Measurements from ENCODE around the gene KNDC1. TPM values are rescaled to one million over a fixed set of nuclear protein-coding genes. Genes with fewer than 3 reads are reported as not detected.

The KNDC1 gene
- total RNA-seq, 1 donor from 2014 or later: 8.2 TPM

DNA sequence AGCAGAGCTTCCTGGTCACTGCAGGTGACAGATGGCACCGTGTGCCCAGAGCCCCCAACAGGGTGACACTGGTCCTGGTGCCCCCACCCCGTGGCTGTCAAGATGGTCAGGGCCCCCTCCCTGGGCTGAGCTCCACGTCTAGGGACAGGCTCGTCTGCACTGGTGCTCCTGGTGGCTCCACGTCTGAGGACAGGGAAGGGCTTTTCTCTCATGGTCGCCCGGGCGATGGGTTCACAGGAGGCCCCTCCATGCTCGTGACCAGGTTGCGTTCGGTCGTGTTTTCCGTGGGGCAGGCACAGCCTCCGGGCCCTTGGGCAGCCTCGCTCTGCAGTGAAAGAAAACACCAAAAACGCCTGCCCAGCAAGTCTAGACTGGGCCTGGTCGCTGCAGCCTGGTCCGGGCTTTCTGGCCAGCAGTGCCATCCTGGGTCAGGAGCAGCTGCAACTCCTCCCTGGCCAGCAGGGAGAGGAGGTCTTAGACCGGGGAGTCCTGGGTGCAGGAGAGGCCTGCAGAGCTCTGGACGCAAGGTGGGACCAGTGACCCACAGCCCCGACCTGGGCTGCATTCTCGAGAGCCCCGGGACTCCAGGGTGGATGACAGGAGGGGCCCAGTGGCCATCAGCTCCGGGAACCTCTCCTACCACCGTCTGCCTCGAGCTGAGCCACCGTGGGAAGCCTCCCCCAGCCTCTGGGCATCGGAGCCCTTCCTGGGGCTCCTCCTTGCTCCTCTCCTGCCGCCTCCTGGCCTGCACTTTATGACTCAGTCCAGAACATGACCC is 42.1 kb downstream of the KNDC1 start:
- no peak for FAIRE-seq
- no peak for DNase-seq (ENCODE audit: low spot score in 2 of 2)

DNA sequence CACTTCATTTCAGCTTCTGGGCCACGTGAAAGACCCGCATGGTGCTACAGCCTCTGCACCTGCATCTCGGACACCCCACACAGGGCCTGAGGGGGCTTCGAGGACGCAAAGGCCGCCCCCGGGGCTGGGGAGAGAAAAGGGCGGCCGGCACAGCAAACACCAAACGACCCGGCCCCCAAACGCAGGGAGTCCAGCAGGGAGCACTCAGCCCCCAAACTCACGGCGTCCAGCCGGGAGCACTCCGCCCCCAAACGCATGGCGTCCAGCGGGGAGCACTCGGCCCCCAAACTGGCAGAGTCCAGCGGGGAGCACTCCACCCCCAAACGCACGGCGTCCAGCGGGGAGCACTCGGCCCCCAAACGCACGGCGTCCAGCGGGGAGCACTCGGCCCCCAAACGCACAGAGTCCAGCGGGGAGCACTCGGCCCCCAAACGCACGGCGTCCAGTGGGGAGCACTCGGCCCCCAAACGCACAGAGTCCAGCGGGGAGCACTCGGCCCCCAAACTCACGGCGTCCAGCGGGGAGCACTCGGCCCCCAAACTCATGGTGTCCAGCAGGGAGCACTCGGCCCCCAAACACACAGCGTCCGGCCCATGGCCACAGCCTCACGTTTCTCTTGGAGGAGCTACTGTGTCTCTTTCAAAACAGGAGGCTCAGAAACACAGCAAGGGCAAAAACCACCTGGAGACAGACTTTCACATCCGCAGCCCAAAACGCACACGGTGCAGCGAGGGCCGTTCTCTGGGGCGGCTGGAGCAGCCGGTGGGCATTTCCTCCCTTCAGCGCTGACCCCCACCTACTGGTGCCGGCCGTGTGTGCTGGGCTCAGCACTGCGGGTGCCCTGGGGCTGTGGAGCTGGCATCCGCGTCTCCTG is 43.0 kb downstream of the KNDC1 start:
- DNase-seq (ENCODE audit: low spot score in 2 of 2) (no peak), FAIRE-seq (no peak)

DNA sequence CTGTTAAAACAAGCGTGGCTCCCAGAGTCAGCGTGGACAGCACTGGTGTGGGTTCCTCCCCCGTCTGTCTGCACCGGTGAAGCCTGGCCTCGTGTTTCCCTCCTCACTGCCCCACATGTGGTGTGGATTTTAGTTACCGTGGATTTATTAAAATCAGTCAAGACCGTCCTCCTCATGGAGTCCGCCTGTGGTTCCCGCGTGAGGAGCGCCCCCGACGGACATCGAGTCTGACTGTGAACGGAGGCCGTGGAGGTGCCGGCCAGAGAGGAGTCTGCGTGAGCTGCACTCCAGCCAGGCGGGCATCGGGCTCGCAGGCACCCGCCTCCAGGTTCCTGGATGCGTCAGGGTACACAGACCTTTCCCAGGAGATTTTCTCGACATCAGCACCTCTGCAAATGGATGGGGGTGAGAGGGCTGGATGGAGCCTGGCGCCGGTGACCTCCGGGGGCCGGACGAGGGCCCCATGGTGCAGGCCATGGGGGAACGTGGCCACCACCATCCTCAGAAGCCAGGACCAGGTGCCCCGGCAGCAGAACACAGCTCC is 43.7 kb downstream of the KNDC1 start:
- no peak for FAIRE-seq

DNA sequence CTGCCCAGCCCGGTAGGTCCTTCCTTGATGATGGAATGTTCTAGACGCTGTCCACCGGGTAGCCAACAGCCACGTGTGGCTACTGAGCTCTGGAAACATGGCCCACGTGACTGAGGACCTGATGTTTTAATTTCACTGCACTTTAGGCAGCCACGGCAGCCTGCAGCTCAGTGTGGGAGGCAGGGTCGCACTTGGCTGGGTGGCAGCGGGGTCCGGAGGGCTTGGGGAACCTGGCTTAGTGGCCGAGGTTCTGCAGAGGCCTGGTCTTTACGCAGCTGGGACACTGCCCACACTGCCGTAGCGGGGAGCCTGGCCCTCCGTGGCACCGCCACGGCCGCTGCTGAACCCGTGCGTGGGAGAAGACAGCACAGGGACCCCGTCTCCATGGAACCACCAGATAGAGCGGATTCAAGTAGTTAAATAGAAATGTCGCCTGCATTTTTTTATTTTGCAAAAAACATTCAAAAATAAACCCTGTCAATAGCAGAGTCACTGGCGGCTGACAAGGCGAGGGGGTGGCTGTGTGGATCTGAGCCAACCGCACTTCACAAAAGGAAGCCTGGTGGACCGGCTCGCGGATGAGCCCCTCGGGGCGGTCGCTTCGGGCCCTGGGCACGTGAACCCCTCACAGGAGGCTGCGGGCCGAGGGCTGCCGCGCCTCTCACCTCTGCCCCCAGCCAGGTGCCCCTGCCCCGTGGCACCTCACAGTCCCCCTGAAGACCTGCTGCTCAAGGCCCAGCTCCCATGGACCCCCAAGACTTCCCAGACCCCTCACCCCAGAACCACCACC is 44.4 kb downstream of the KNDC1 start:
- FAIRE-seq (no peak), DNase-seq (ENCODE audit: low spot score in 2 of 2) (no peak)

More for the DNA sequence above, 43.7 kb downstream of the KNDC1 start:
- no peak for DNase-seq (ENCODE audit: low spot score in 2 of 2)

DNA sequence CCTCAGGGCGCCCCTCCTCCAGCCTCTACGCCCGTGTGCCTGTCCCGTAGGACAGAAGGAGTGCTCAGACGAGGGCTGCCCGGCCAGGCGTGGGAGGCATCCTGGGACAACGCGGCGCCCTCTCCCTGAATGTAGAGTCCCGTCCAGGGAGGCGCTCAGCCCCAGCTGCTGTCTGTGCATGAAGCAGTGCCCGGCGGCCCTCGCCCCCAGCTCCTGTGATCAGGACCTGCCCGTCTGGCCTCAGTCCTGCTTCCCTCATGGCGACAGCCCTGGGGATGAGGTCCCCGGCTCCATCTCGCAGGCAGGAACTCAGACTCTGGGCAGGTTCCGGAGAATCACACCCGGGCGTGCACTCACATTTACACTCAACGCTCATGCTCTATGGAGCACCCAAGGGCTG is 45.1 kb downstream of the KNDC1 start:
- FAIRE-seq: no peak
- DNase-seq (ENCODE audit: low spot score in 2 of 2): no peak

DNA sequence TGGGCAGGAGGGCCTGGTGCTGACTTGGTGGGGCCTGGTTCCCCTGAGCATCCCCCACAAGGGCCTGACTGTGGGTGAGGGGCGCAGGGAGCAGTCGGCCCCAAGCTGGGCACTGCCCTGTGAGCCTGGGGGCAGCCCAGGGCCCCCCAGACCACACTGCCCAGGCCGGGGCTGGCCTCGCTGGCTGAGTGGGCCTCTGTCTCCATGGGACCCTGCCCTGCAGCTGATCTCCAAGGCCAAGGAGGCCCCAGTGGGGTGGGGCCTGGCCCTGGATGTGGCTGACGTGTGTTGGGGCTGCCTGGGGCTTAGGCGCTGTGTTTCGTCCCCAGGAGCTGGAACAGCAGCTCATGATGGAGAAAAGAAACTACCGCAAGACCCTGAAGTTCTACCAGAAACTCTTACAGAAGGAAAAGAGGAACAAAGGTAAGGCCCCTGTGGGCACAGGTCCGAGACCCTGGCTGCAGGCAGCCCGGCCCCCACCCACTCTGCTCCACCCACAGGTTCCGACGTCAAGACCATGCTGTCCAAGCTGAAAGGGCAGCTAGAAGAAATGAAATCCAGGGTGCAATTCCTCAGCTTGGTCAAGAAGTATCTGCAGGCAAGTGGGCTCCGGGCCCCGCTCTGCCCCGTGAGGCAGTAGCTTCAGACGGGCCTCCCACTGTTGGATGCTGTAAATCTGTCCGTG is 46.5 kb downstream of the KNDC1 start:
- FAIRE-seq (no peak), DNase-seq (ENCODE audit: low spot score in 2 of 2) (no peak)

DNA sequence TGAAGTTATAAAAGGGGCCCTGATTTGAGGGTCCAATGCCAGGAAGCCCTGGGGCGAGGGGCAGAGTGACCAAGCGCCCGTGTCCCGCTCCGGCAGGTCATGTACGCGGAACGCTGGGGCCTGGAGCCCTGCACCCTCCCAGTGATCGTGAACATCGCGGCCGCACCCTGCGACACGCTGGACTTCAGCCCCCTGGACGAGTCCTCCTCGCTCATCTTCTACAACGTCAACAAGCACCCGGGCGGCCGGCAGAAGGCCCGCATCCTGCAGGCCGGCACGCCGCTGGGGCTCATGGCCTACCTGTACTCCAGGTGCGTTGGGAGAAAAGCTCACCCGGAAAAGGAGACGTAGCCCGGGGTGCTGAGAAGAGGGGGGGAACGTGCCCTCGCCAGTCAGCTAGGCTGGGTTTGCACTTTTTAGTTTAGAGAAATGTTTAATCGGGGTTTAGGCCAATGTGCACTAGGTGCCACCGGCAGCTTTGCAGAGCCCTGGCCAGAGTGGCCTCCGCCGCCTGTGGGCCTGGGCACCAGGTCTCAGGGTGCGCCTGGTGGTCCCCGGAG is 47.1 kb downstream of the KNDC1 start:
- FAIRE-seq: no peak
- no peak for DNase-seq (ENCODE audit: low spot score in 2 of 2)

DNA sequence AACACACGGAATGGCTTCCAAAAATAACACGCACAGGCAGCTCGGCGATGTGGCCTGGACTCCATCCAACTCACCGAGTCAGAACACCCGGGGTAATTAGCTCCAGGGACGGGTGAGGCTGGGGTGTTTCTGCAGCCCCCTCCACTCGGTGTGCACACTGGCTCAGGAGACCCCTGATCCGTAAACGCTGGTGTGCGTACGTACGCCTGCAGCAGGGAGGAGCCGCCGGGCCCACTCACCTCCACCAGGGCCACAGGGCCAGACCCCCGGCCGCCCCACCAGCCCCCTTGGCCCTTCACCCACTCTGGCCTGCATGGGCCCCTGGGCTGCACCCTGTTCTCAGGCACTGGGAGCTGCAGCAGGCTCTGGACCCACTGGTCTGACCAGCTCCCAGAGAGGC is 47.6 kb downstream of the KNDC1 start:
- DNase-seq (ENCODE audit: low spot score in 2 of 2) (no peak), FAIRE-seq (no peak)

DNA sequence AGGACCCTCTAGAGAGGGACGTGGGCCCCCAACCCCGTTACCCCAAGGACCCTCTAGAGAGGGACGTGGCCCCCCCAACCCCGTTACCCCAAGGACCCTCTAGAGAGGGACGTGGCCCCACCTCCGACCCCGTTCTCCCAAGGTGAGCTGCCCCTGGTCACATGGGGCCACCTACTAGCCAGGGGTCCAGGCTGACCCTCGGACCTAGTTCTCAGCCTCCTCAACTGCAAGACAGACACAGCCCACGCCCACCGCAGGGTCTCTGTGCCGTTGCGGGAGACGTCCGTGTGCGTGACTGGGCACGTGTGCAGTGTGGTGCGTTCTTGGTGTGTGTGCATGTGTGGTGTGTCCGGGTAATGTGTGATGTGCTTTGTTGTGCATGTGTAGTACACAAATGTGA is 48.4 kb downstream of the KNDC1 start:
- no peak for FAIRE-seq
- DNase-seq (ENCODE audit: low spot score in 2 of 2): no peak

DNA sequence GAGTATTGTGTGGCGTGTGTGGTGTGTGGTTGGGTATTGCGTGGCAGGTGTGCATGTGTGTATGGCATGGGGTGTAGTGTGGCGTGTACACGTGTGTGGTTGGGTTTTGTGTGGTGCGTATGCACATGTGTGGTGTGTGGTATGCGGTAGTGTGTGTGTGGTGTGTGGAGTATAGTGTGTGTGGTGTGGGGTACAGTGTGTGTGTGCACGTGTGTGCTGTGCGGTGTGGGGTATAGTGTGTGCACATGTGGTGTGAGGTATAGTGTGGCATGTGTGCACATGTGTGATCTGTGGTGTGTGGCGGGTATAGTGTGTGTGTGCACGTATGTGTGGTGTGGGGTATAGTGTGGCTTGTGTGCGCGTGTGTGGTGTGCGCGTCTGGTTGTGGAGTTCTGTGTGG is 49.1 kb downstream of the KNDC1 start:
- DNase-seq (ENCODE audit: low spot score in 2 of 2): no peak
- FAIRE-seq: no peak

DNA sequence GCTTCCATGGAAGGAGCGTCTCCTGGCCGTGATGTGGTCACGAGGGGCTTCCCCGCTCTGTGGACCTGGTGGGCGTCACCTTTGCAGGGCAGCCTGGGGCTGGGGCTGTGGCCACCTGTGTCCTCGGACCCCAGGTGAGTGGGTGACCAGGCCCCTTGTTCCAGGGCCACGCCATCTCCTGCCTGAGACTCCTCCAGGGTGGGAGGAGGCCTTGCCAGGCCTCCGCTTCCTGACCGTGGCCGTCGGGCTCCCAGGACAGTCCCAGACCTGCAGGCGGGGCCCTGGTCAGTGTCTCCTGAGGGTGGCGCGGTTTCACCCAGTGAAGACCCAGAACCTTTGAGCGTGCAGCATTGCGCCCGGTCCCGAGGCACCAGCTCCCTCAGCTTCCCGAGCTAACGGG is 49.6 kb downstream of the KNDC1 start:
- DNase-seq (ENCODE audit: low spot score in 2 of 2) (no peak), FAIRE-seq (no peak)

DNA sequence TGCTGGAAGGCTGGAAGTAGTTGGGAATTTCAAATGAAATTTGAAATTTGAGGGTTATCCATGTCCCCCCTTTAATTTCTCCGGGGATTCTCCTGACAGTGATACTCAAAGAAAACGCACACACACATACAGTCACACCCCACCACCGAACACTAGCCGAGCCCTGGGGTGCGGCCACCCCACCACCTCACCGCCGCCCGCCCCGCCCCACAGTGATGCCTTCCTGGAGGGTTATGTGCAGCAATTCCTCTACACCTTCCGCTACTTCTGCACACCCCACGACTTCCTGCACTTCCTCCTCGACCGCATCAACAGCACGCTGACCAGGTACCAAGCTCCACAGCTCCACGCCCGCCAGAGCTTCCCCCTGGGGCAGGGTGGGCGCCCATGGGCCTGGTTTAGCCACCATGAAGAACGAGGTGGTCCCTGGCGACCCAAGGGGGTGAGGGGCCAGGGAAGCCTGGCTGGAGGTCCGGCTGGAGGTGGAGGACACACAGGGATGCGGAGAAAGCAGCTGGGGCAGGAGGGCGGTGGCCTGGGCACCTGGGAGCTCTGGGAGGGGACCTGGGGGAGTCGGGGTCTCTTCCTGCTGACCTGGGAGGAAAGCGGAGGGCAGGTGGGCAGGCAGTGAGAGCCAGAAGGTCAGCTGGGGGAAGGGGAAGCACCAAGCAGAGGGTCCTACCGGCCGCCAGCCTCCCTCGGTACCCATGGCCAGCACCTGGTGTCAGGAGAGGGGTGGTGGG is 50.5 kb downstream of the KNDC1 start:
- DNase-seq (ENCODE audit: low spot score in 2 of 2) (no peak), FAIRE-seq (no peak)

DNA sequence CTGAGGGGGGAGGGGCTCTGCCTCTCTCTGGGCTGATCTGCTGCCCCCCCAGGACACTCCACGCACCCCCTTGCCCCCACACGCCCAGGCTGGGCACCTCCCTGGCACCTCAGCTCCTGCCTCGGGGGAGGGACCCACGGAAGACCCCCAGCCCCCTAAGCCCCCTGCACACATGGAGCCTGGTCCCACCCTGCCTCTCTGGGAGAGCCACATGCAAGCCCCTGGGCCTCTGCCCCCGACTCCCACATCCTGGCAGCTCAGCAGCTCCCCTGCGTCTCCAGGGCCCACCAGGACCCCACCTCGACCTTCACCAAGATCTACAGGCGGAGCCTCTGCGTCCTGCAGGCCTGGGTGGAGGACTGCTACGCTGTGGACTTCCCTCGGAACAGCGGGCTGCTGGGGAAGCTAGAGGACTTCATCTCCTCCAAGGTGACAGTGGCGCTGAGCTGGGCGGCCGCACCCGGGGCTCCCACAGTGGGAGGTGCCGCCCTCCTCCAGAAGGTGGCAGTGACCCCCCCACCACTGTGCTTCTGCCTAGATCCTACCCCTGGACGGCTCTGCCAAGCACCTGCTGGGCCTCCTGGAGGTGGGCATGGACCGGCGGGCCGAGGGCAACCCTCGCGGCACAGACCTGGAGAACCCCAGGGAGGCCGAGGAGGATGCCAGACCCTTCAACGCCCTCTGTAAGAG is 51.3 kb downstream of the KNDC1 start:
- DNase-seq (ENCODE audit: low spot score in 2 of 2) (no peak), FAIRE-seq (no peak)

DNA sequence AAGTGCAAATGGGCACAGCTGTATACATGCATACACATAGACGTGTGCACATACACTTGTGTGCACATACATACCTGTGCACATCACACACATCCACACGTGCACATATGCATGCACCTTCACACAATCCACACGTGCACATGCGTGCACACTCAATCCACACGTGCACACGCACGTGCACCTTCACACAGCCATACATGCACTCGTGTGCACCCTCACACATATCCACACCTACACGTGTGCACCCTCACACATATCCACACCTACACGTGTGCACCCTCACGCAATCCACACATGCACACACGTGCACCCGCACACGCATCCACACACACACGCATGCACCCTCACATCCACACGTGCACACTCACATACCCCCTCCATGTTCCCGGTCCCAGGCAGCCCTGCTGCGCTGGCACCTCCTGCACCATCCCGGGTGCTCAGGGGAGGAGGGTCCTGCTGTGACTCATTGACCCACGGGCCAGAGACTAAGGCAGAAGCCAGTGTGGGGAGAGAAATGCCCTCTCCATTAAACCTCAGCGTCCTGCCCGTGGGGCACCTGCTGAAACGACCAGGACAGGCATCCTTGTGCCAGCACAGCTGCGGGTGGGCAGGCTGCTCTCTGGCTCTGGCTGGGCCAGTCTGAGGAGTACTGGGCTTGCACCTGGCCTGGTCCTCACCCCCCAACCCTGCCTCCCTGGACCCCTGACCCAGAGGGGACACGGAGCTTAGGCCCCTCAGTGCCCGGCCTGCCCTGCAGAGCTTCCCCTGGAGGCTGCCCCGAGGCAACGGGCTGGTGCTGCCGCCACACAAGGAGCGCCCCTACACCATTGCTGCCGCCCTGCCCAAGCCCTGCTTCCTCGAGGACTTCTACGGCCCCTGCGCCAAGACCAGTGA is 52.2 kb downstream of the KNDC1 start:
- FAIRE-seq: no peak
- no peak for DNase-seq (ENCODE audit: low spot score in 2 of 2)

DNA sequence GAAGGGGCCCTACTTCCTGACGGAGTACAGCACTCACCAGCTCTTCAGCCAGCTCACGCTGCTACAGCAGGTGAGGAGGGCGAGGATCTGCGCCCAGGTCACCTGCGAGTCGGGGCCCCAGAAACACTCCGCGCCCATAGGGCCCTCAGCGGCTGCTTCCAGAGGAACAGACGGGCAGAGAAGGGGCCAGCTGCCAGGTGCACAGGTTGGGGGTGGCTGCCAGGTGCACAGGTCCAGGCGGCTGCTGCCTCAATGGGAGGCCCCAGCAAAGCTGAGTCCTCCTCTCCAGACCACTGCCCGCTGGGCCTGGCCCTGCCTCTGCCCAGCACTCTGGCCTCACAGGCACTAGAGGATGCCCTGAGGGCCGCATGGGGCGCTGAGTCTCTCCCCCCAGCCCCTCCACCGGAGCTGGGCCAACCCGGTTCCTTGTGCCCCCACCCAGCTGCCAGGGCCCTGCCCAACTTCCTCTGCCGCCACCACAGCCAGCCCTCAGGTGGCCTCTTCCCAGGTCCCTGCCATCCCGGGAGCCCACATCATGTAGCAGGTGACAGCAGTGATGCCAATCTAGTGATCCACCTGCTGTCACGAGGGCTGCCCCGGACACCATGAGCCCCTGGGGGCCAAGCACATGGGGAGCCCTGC is 53.0 kb downstream of the KNDC1 start:
- FAIRE-seq (no peak), DNase-seq (ENCODE audit: low spot score in 2 of 2) (no peak)

DNA sequence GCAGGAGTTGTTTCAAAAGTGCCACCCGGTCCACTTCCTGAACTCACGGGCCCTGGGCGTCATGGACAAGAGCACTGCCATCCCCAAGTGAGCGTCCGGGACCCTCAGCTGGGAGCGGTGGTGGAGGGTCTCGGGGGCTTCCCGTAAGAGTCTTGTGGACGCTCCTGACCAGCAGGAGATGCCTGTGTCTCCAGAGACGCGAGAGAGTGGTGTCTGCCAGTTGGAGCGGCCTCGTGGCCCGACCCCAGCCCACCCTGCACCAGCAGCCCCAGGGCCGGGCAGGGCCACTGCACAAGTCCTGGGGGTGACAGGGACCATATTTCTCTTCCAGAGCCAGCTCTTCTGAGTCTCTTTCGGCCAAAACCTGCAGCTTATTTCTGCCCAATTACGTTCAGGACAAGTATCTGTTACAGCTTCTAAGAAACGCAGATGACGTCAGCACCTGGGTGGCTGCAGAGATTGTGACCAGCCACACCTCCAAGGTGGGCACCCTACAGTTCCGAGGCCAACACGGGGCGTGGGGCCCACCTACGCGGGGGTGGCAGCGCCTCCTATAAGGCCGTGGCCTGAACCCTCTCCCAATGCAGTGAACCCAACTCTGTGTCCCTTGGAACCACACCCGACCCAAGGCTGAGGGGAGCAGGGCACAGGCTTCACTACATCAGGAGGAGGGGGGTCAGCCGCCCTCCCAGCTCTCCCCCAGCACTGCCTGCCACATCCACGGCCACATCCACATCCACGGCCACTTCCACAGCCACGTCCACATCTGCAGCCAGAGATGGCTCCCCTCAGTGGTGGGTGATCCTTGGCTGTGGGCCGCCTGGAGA is 53.8 kb downstream of the KNDC1 start:
- FAIRE-seq: no peak
- DNase-seq (ENCODE audit: low spot score in 2 of 2): no peak

All from frontal cortex (tissue), 4 donors.